PC-3 (cell line): ENCODE measurements around the gene OR5H6.

ENCODE experiments used
- EZH2 ChIP-seq: fragments of 300-600 bp; sonication (generic); IDR thresholded peaks from one replicate; pipeline ENCODE4 v1.6.1; 2017; ENCODE audit warnings: antibody characterized with exemption, mild to moderate bottlenecking, low read length; ENCODE audit not compliant: unreplicated experiment
- EZH2phosphoT487 ChIP-seq: fragments of 300-600 bp; sonication (generic); IDR thresholded peaks from 2 replicates; pipeline ENCODE4 v1.6.1; 2018; ENCODE audit warnings: mild to moderate bottlenecking, antibody characterized with exemption, low read length, borderline replicate concordance
- TF ChIP-seq, protein P1 (sequence below): fragments of 300-600 bp; sonication (generic); conservative IDR thresholded peaks from 2 replicates; pipeline ENCODE4 v1.5.1; 2017; ENCODE audit warnings: antibody characterized with exemption, low read depth, mild to moderate bottlenecking, low read length

DNA sequence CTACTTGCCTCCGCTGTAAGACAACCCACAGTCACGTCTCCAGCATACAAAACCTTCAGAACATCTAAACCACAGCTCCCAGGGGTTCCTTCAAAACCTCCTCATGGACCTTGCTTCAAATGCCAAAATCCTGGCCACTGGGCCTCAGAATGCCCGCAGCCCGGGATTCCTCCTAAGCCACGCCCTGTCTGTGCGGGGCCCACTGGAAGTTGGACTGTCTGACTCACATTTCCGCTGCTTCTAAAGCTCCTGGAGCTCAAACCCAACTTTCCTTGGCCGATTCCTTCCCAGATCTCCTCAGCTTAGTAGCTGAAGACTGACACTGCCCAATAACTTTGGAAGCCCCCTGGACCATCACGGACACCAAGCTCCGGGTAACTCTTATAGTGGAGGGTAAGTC lies 17.9 kb upstream of the OR5H6 start:
- TF ChIP-seq EZH2 (no peak), EZH2phosphoT487 (no peak)
- TF ChIP-seq, protein P1, sequence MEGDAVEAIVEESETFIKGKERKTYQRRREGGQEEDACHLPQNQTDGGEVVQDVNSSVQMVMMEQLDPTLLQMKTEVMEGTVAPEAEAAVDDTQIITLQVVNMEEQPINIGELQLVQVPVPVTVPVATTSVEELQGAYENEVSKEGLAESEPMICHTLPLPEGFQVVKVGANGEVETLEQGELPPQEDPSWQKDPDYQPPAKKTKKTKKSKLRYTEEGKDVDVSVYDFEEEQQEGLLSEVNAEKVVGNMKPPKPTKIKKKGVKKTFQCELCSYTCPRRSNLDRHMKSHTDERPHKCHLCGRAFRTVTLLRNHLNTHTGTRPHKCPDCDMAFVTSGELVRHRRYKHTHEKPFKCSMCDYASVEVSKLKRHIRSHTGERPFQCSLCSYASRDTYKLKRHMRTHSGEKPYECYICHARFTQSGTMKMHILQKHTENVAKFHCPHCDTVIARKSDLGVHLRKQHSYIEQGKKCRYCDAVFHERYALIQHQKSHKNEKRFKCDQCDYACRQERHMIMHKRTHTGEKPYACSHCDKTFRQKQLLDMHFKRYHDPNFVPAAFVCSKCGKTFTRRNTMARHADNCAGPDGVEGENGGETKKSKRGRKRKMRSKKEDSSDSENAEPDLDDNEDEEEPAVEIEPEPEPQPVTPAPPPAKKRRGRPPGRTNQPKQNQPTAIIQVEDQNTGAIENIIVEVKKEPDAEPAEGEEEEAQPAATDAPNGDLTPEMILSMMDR = no peak
